ENCODE data around the gene AIFM3. TPM values are rescaled to one million over a fixed set of nuclear protein-coding genes. Genes with fewer than 3 reads are reported as not detected.

The AIFM3 gene
- total RNA-seq, 1 experiment from 2014 or later, result 9.7 TPM

DNA sequence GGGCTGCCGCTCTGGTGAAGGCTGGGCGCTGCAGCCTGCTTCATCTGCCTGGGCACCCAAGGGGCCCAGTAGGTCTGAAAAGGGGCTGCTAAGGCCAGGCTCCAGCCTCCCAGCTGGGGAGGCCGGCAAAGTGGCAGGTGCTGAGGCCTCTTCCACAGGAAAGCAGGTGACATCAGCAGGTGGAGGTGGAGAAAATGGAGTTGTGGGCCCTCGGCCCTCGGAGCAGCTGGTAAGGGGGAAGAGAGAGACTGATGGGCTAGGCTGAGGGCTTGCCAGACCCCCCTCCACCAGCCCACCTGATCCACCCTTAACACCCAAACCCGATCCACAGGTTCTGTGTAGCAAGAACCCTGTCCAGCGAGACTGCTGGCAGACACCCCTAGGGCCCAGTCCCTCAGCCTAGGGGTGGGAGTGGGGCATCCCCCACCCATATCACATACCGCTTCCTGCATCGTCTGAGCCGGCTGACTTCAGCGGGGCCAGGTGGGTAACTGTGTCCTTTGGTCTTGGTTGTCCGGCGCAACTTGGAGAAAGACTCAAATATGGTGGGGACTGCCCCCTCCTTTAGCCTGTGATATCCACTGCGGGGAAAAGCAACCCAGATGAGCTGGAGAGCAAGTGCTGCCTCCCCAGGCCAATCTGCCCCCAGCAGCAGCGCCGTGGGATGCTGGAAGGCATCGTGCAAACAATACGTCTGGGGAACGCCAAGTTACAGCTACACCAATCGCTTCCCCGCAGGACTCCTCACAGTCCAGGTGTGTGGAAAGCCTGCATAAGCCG, 33.3 kb downstream of the AIFM3 start:
- Histone ChIP-seq H3K4me1 (ENCODE audit: control insufficient read depth in 1 of 2, insufficient read depth in 2 of 2, low read length in 2 of 2) (peaks cover 17 to 28% of the 10 kb centered on the region in 2 experiments), H2AFZ (ENCODE audit: low read depth, low read length, poor library complexity, severe bottlenecking) (no peak overlapping the region), H3K27ac (ENCODE audit: low read depth, low read length) (peak overlapping the region; percentile 97), H3K36me3 (ENCODE audit: control insufficient read depth in 1 of 2, insufficient read depth in 2 of 2, low read length in 2 of 2) (peaks cover 3 to 11% of the 10 kb centered on the region in 2 experiments; a peak in 3 of 4 replicates), H3K4me3 (replicated peaks in 1 of 2; ENCODE audit: low read depth in 1 of 2, low read length in 2 of 2) (peak overlapping the region; percentile 81 to 87), H4K20me1 (ENCODE audit: insufficient read depth) (no peaks in the 10 kb centered on the region), H3K9me2 (ENCODE audit: insufficient read depth) (no peaks in the 10 kb centered on the region), H3K9me3 (ENCODE audit: control insufficient read depth in 1 of 2, insufficient read depth in 1 of 2, low read depth in 1 of 2, low read length in 2 of 2) (no peaks in the 10 kb centered on the region), H3K27me3 (ENCODE audit: insufficient read depth, low read length) (no peaks in the 10 kb centered on the region), H3K9ac (ENCODE audit: low read length) (peak overlapping the region; percentile 95), H3K79me2 (ENCODE audit: insufficient read depth, low read length) (peaks cover 38% of the 10 kb centered on the region), H3K4me2 (ENCODE audit: low read length) (peak overlapping the region; percentile 86)
- BruUV-seq (replicated peaks), result no TSS peak
- no peak for DNase-seq (ENCODE audit: low read depth, low spot score)
- ChIA-PET RAD21 (ENCODE audit: low non-redundant PET in 1 of 2, low total read pairs in 2 of 2, uncharacterized antibody in 2 of 2, unreplicated experiment in 2 of 2) (interaction anchor here in 1 of 2 experiments (0.6 kb wide), 1 partner anchor 13 kb away, joined by 3 read pairs; no protein-coding TSS in a partner anchor), POLR2A (no interaction called here), CTCF (interaction anchor here (1.2 kb wide), 1 partner anchor 115 kb away, joined by 3 read pairs; no protein-coding TSS in a partner anchor)
- intact Hi-C loops (cut with micrococcal nuclease), result no loop called here
- ATAC-seq, result no peak
- TF ChIP-seq, protein P1, sequence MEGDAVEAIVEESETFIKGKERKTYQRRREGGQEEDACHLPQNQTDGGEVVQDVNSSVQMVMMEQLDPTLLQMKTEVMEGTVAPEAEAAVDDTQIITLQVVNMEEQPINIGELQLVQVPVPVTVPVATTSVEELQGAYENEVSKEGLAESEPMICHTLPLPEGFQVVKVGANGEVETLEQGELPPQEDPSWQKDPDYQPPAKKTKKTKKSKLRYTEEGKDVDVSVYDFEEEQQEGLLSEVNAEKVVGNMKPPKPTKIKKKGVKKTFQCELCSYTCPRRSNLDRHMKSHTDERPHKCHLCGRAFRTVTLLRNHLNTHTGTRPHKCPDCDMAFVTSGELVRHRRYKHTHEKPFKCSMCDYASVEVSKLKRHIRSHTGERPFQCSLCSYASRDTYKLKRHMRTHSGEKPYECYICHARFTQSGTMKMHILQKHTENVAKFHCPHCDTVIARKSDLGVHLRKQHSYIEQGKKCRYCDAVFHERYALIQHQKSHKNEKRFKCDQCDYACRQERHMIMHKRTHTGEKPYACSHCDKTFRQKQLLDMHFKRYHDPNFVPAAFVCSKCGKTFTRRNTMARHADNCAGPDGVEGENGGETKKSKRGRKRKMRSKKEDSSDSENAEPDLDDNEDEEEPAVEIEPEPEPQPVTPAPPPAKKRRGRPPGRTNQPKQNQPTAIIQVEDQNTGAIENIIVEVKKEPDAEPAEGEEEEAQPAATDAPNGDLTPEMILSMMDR (IDR thresholded peaks at IDR 0.05 in 2 of 3, conservative IDR thresholded peaks at IDR 0.05 in 1 of 3; ENCODE audit: borderline replicate concordance in 1 of 3, insufficient read depth in 1 of 3, low read depth in 2 of 3, low read length in 2 of 3), result no peak
- no peak for TF ChIP-seq EZH2 (IDR thresholded peaks at IDR 0.05)
- no peak for TF ChIP-seq FOSL1 (IDR thresholded peaks at IDR 0.05; ENCODE audit: low read depth)
- TF ChIP-seq SRF (IDR thresholded peaks at IDR 0.05; ENCODE audit: low read depth), result no peak
- no peak for TF ChIP-seq ELF1 (IDR thresholded peaks at IDR 0.05; ENCODE audit: borderline replicate concordance, low read depth)
- TF ChIP-seq TCF7L2 (IDR thresholded peaks at IDR 0.05; ENCODE audit: borderline replicate concordance, extremely low read depth, insufficient read depth, insufficient read length), result no peak
- no peak for TF ChIP-seq CEBPB (IDR thresholded peaks at IDR 0.05; ENCODE audit: low read depth)
- TF ChIP-seq, protein P2, sequence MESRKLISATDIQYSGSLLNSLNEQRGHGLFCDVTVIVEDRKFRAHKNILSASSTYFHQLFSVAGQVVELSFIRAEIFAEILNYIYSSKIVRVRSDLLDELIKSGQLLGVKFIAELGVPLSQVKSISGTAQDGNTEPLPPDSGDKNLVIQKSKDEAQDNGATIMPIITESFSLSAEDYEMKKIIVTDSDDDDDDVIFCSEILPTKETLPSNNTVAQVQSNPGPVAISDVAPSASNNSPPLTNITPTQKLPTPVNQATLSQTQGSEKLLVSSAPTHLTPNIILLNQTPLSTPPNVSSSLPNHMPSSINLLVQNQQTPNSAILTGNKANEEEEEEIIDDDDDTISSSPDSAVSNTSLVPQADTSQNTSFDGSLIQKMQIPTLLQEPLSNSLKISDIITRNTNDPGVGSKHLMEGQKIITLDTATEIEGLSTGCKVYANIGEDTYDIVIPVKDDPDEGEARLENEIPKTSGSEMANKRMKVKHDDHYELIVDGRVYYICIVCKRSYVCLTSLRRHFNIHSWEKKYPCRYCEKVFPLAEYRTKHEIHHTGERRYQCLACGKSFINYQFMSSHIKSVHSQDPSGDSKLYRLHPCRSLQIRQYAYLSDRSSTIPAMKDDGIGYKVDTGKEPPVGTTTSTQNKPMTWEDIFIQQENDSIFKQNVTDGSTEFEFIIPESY (IDR thresholded peaks at IDR 0.05; ENCODE audit: extremely low read depth, insufficient replicate concordance, low read length), result no peak
- TF ChIP-seq POLR2A (IDR thresholded peaks at IDR 0.05; ENCODE audit: borderline replicate concordance, extremely low read depth, insufficient read depth, insufficient read length), result no peak
- TF ChIP-seq, protein P3, sequence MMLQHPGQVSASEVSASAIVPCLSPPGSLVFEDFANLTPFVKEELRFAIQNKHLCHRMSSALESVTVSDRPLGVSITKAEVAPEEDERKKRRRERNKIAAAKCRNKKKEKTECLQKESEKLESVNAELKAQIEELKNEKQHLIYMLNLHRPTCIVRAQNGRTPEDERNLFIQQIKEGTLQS (IDR thresholded peaks at IDR 0.05), result no peak
